GM19193 (cell line): ENCODE measurements around the gene ANKRD28.

Experiments used
- POLR2A ChIP-seq: IDR thresholded peaks from 4 replicates; pipeline ENCODE4 v1.6.1; 2011; ENCODE audit not compliant: insufficient read depth, insufficient read length; ENCODE audit errors: extremely low read depth

Gene ANKRD28

DNA sequence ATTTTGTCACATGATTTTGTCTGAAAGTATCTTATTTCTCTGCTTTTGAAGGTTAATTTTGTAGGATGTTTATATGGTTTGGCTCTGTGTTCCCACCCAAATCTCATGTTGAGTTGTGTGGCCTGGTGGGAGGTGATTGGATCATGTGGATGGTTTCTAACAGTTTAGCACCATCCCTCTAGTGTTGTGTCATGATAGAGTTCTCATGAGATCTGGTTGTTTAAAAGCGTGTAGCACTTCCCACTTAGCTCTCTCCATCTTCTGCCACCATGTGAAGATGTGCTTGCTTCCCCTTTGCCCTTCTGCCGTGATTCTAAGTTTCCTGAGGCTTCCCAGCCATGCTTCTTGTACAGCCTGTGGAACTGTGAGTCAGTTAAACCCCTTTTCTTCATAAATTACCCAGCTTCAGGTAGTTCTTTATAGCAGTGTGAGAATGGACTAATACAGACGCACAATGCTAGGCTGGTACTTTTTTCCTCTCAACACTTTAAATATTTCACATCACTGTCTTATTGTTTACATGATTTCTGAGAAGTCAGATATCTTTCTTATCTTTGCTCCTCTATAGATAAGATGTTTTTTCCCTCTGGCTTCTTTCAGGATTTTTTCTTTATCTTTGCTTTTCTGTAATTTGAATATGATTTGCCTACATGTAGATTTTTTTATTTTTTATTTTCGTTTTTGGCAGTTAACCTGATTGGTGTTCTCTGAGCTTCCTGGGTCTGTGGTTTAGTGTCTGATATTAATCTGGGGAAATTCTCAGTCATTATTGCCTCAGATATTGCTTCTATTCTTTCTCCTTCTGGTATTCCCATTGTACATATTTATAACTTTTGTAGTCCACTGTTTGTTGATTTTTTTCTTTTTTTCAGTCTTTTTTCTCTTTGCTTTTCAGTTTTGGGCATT is 174.0 kb downstream of the ANKRD28 start:
- TF ChIP-seq POLR2A, result no peak
